Gastroesophageal sphincter (tissue), 4 donors: ENCODE measurements around the gene SASS6. TPM values are rescaled to one million over a fixed set of nuclear protein-coding genes. Genes with fewer than 3 reads are reported as not detected.

Source experiments
- ATAC-seq: fragments of 150-250 bp; one replicate; pipeline ENCODE4 v1.9.1; 2016; ENCODE audit warnings: mild to moderate bottlenecking, moderate library complexity
- H3K27ac ChIP-seq, 4 donors: fragments of 200-600 bp; sonication (generic) in 3 of 4; 1 replicate in 3 of 4; 2 replicates in 1 of 4; pipeline ENCODE4 v1.5.1; 2016 to 2019
- H3K27me3 ChIP-seq: fragments of 200-600 bp; sonication (generic); one replicate; pipeline ENCODE4 v1.5.1; 2019
- H3K36me3 ChIP-seq, 2 donors: fragments of 200-600 bp; sonication (generic); one replicate each; pipeline ENCODE4 v1.5.1; 2019; ENCODE audit warnings: control low read depth in 1 of 2
- H3K4me1 ChIP-seq, 3 donors: fragments of 200-600 bp; sonication (generic); 1 replicate in 2 of 3; 2 replicates in 1 of 3; pipeline ENCODE4 v1.5.1; 2016 to 2019; ENCODE audit warnings: control low read depth in 2 of 3
- H3K4me3 ChIP-seq, 2 donors: fragments of 200-600 bp; sonication (generic); one replicate each; pipeline ENCODE4 v1.5.1; 2019; ENCODE audit warnings: mild to moderate bottlenecking in 1 of 2, moderate library complexity in 1 of 2
- H3K9me3 ChIP-seq, 3 donors: fragments of 200-600 bp; sonication (generic); one replicate each; pipeline ENCODE4 v1.5.1; 2017 to 2019; ENCODE audit warnings: control low read depth in 2 of 3
- EP300 ChIP-seq: sonication (generic); formaldehyde crosslinking; IDR thresholded peaks from one replicate; pipeline ENCODE4 v1.6.1; 2017; ENCODE audit warnings: antibody characterized with exemption, mild to moderate bottlenecking
- POLR2A ChIP-seq, 2 donors: fragments of 450-650 bp; IDR thresholded peaks; one replicate each; pipeline ENCODE4 v1.6.1; 2017; ENCODE audit warnings: antibody characterized with exemption in 2 of 2, mild to moderate bottlenecking in 2 of 2, moderate library complexity in 1 of 2
- POLR2AphosphoS5 ChIP-seq: sonication (generic); formaldehyde crosslinking; IDR thresholded peaks from one replicate; pipeline ENCODE4 v1.6.1; 2017; ENCODE audit warnings: antibody characterized with exemption
- WGBS, 2 donors: methylation state at CpG; one replicate each; pipeline ENCODE4 v1.1.5; 2018; ENCODE audit warnings: low coverage in 1 of 2; 5-methylcytosine and 5-hydroxymethylcytosine counted together
- small RNA-seq, 4 donors: library from RNA; depleted of rRNA; stranded (forward); fragments of <200 nt; gene quantifications; one replicate each; pipeline ENCODE3, GENCODE V24; 2016
- total RNA-seq, 4 donors: library from RNA; depleted of rRNA; stranded (reverse); fragments of >200 nt; gene quantifications; one replicate each; pipeline ENCODE4 v1.1.0, GENCODE V29; 2016
- TF ChIP-seq, protein P1 (sequence below), 4 experiments: fragments of 200-600 bp in 2 of 4; fragments of 450-650 bp in 2 of 4; sonication (generic) in 1 of 4; IDR thresholded peaks; one replicate each; pipeline ENCODE4 v1.5.1; 2017 to 2019; ENCODE audit warnings: antibody characterized with exemption in 4 of 4, mild to moderate bottlenecking in 2 of 4, moderate library complexity in 2 of 4

The SASS6 gene
- total RNA-seq, 4 donors from 2014 or later: 2.8 to 4.0 (median 3.0) TPM

DNA sequence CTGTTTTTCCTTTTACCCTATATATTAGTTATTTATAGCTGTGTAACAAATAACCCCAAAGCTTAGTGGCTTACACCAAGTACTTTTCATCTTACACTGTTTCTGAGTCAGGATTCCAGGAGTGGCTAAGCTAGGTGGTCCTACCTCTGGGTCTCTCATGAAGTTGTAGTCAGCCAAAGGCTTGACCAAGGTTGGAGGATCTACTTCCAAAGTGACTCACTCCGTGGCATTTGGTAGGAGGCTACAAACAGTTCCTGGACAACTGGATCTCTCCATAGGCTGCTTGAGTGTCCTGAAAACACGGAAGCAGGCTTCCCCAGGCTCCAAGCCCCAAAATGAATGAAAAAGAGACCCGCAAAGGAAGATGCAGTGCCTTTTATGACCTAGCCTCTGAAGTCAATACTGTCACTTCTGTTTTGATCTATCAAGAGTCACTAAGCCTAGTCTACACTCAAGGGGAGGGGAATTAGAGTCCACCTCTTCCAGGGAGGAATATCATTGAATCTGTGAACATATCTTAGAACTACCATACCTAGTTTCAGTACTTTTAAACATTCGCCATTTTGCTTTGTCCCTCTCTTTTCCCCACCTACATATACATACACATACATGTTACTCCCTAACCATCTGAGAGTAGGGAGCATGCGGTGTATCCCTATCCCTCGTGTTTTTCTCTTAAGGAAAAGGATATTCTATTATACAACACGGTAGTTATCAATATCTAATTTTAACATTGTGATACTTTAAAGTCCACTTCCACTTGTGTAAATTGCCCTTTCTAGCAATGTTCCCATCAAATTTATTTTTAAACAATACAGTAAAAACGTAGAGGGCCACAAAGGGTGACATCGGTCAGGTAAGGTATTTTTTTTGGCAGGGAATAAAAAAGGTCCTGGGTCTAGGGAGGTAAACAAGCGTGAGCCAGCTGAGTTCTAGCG lies 95.7 kb downstream of the SASS6 start:
- no peaks in the 10 kb centered on the region for H3K27me3 ChIP-seq
- TF ChIP-seq EP300: no peak
- no peak for TF ChIP-seq POLR2AphosphoS5
- TF ChIP-seq, protein P1, sequence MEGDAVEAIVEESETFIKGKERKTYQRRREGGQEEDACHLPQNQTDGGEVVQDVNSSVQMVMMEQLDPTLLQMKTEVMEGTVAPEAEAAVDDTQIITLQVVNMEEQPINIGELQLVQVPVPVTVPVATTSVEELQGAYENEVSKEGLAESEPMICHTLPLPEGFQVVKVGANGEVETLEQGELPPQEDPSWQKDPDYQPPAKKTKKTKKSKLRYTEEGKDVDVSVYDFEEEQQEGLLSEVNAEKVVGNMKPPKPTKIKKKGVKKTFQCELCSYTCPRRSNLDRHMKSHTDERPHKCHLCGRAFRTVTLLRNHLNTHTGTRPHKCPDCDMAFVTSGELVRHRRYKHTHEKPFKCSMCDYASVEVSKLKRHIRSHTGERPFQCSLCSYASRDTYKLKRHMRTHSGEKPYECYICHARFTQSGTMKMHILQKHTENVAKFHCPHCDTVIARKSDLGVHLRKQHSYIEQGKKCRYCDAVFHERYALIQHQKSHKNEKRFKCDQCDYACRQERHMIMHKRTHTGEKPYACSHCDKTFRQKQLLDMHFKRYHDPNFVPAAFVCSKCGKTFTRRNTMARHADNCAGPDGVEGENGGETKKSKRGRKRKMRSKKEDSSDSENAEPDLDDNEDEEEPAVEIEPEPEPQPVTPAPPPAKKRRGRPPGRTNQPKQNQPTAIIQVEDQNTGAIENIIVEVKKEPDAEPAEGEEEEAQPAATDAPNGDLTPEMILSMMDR (IDR thresholded peaks at IDR 0.05): no peak
- TF ChIP-seq POLR2A (IDR thresholded peaks at IDR 0.05): no peak
- peak overlapping the region; percentile 89 to 99 (median 94) for H3K27ac ChIP-seq
- no peaks in the 10 kb centered on the region for H3K36me3 ChIP-seq
- ATAC-seq: no peak
- peak overlapping the region; percentile 72 to 76 for H3K4me3 ChIP-seq
- no peaks in the 10 kb centered on the region for H3K9me3 ChIP-seq
- 16 to 24% methylated on average over 10 of the region's 11 CpGs for WGBS, 2 donors
- H3K4me1 ChIP-seq: peaks cover 0 to 48% (median 3%) of the 10 kb centered on the region in 3 donors

DNA sequence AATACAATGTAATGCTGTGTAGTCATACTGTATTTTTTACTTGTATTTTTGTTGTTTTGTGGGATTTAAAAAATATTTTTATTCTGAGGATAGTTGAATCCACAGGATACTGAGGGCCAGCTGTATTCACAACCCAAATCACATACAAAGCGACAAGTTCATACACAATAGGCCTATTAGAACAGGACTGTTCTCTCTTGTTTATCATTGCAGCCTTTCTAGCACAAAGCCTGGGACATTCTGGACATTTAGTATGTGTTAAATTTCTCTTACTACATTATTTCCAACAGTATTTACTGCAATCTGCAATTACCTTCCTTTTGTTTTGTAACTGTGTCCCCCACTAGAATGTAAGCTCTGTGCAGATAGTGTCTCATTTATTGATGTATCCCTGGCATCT lies 97.5 kb downstream of the SASS6 start:
- no peaks in the 10 kb centered on the region for H3K9me3 ChIP-seq
- WGBS, 2 donors: 86 to 87% methylated on average over 1 of the region's 1 CpG
- H3K4me1 ChIP-seq: peaks cover 0 to 31% (median 0%) of the 10 kb centered on the region in 3 donors
- no peak overlapping the region for H3K4me3 ChIP-seq
- TF ChIP-seq POLR2A (IDR thresholded peaks at IDR 0.05): no peak
- TF ChIP-seq, protein P1 (IDR thresholded peaks at IDR 0.05): no peak
- H3K27me3 ChIP-seq: no peaks in the 10 kb centered on the region
- H3K36me3 ChIP-seq: no peaks in the 10 kb centered on the region
- H3K27ac ChIP-seq: no peak overlapping the region
- ATAC-seq: no peak

DNA sequence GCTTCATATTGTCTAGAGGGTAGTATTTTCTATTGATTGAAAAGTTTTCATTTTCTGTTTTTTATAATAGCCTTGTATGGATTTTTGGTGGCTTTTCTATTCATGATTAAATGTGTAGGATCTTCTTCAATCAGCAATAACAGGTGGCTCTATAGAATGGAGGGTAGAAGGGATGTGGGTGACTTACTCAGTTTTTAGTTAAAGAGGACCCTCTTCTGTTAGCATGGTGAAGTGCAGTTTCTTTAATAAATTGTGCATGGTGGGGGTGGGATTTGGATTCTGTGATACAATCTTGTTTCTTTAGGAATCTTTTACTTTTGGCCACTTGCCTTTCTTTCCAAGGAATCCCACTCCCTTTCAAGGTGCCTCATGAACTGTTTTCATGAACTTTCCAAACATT lies 98.3 kb downstream of the SASS6 start:
- Histone ChIP-seq H3K4me3 (no peak overlapping the region), H3K4me1 (peaks cover 0 to 23% (median 0%) of the 10 kb centered on the region in 3 donors), H3K36me3 (no peaks in the 10 kb centered on the region), H3K27ac (no peak overlapping the region), H3K9me3 (no peaks in the 10 kb centered on the region), H3K27me3 (no peaks in the 10 kb centered on the region)
- TF ChIP-seq EP300 (no peak), POLR2A (IDR thresholded peaks at IDR 0.05) (no peak), POLR2AphosphoS5 (no peak)
- TF ChIP-seq, protein P1 (IDR thresholded peaks at IDR 0.05): no peak
- no peak for ATAC-seq

Small RNA genes within 50 kb of the gene (small RNA-seq; reads per million reads assigned to genes)
- gene AC093019.1: 0 reads per million in 4 donors

Other genes starting within 250 kb of the SASS6 start
- 10 to 100 TPM; 17.1 to 37.8 (median 23.2) TPM for gene SLC35A3, start 162.9 kb downstream of the SASS6 start, total RNA-seq
- gene TRMT13, start 233 bp upstream of the SASS6 start, total RNA-seq: 10 to 100 TPM in 3 of 4 donors, 1 to 10 TPM in 1; 6.1 to 24.9 (median 19.4) TPM
- gene LRRC39, start 45.3 kb upstream of the SASS6 start, total RNA-seq: 1 to 10 TPM in 1 of 4 donors, under 1 TPM in 2, not detected in 1; 0.69 to 1.6 (median 0.78) TPM
- gene DBT, start 116.9 kb upstream of the SASS6 start, total RNA-seq: 10 to 100 TPM in 3 of 4 donors, 1 to 10 TPM in 1; 8.9 to 19.0 (median 13.5) TPM
- gene RTCA, start 133.3 kb upstream of the SASS6 start, total RNA-seq: 10 to 100 TPM; 13.2 to 27.1 (median 17.7) TPM
- gene CDC14A, start 219.6 kb upstream of the SASS6 start, total RNA-seq: 10 to 100 TPM in 2 of 4 donors, 1 to 10 TPM in 2; 8.6 to 20.1 (median 11.0) TPM